ENCODE results near the gene ISYNA1. TPM values are rescaled to one million over a fixed set of nuclear protein-coding genes. Genes with fewer than 3 reads are reported as not detected.

Gene ISYNA1
- total and polyA plus RNA-seq, 2 of the 13 experiments (the other 11 are each of a cell fraction or from before 2014, with no cell fraction given) = 29.6 to 48.5 TPM

GRCh38 chr19:18434411-18435175 lies 3.3 kb downstream of the ISYNA1 start:
- POLR2A ChIA-PET = no interaction called here
- Histone ChIP-seq H3K9ac (ENCODE audit: insufficient read depth, low read depth, low read length) (no peak overlapping the region), H3K27ac (ENCODE audit: extremely low read length, insufficient read depth, low read length) (no peak overlapping the region)

More at GRCh38 chr19:18434411-18435175, 3.3 kb downstream of the ISYNA1 start:
- H3K27me3 ChIP-seq (ENCODE audit: control insufficient read depth in 1 of 2, insufficient read depth in 2 of 2, low read length in 2 of 2) = no peaks in the 10 kb centered on the region
- CTCF ChIA-PET (ENCODE audit: low intra/inter-chr PET ratio, low total read pairs) = no interaction called here
- no peak overlapping the region for H3K4me3 ChIP-seq (replicated peaks in 1 of 3; ENCODE audit: insufficient read depth in 1 of 3, low read depth in 2 of 3, low read length in 3 of 3)
- peaks cover 1 to 3% of the 10 kb centered on the region in 2 experiments; a peak in 1 of 5 replicates for H3K36me3 ChIP-seq (replicated peaks in 1 of 2; ENCODE audit: control insufficient read depth in 1 of 2, insufficient read depth in 2 of 2, low read length in 2 of 2)
- TF ChIP-seq ZBTB1 (CRISPR knock-in tag; IDR thresholded peaks at IDR 0.05; ENCODE audit: borderline replicate concordance) (no peak), AKNA (CRISPR knock-in tag; IDR thresholded peaks at IDR 0.05; ENCODE audit: borderline replicate concordance) (no peak), POLR2G (IDR thresholded peaks at IDR 0.05; ENCODE audit: low read depth, low read length) (0 out of 2 replicates have a peak, but pooled peaks have one; percentile 31), AGO2 (optimal IDR thresholded peaks at IDR 0.05; ENCODE audit: low read depth, low read length) (peak; percentile 45), HNRNPL (IDR thresholded peaks at IDR 0.05; ENCODE audit: low read depth, low read length) (peak; percentile 45; the same call in 1 of the 2 replicates)
- no peaks in the 10 kb centered on the region for H3K9me3 ChIP-seq (ENCODE audit: low read length)
- peaks cover 16% of the 10 kb centered on the region for H3K4me1 ChIP-seq (ENCODE audit: insufficient read depth, low read length)
- no peaks in the 10 kb centered on the region for H4K20me1 ChIP-seq (ENCODE audit: insufficient read depth, low read length)
- ATAC-seq = no peak
- intact Hi-C loops (cut with micrococcal nuclease; ENCODE audit: unreplicated experiment) (no loop called here), in situ Hi-C loops (cut with HindIII; ENCODE audit: extremely low pct_ligation_motif_present, low pct_unique_long_range_greater_than_20kb) (no loop called here)
- 95% methylated on average over 13 of the region's 21 CpGs for WGBS (ENCODE audit: low lambda C conversion rate)
- H2AFZ ChIP-seq (ENCODE audit: low read length) = no peak overlapping the region
- no peak for FAIRE-seq
- no peak overlapping the region for H3K4me2 ChIP-seq (ENCODE audit: low read depth, low read length)
- BruUV-seq (replicated peaks) = no TSS peak
- no peak for DNase-seq (ENCODE audit: low spot score)
- no peaks in the 10 kb centered on the region for H3K79me2 ChIP-seq (ENCODE audit: insufficient read depth, low read length)
